A549 (cell line): ENCODE results near the gene SETD2. TPM values are rescaled to one million over a fixed set of nuclear protein-coding genes. Genes with fewer than 3 reads are reported as not detected.

Experiments
- ATAC-seq, 2 experiments: fragments of 200-7000 bp in 1 of 2; fragments of >200 bp in 1 of 2; cut with Nextera tagmentation in 1 of 2; cut with Tn5 transposase in 1 of 2; 3 replicates each; pipeline versions ENCODE4 v1.8.0 to v1.9.1; 2018 to 2020; ENCODE audit warnings: mild to moderate bottlenecking in 1 of 2, moderate library complexity in 1 of 2
- CTCF ChIA-PET: fragments of 300-600 bp; sonication (Branson Sonifier 250); formaldehyde crosslinking; extraction: SDS; loops from one replicate; lab custom pipeline; 2021; ENCODE audit warnings: antibody characterized with exemption, inconsistent platforms; lab: Yijun Ruan, JAX
- POLR2A ChIA-PET: fragments of 350-600 bp; formaldehyde crosslinking; extraction: SDS; loops from one replicate; lab custom pipeline; 2021; ENCODE audit warnings: antibody characterized with exemption, inconsistent platforms; lab: Yijun Ruan, JAX
- DNase-seq, 2 experiments: peaks; one replicate each; pipeline versions ENCODE4 v3.0.0 to v3.0.0-alpha.2; 2011 to 2016; ENCODE audit warnings: low read depth in 1 of 2, low spot score in 1 of 2
- FAIRE-seq: peaks from 2 replicates; lab custom pipeline; 2011; peaks lifted over from hg19 to GRCh38; lab: Jason Lieb, UNC
- H3K27ac ChIP-seq, 2 experiments: fragments of >200 bp; sonication (Bioruptor Twin); formaldehyde crosslinking; 3 replicates each; pipeline ENCODE4 v1.5.1; 2016 to 2017
- H3K4me1 ChIP-seq: fragments of >200 bp; sonication (Bioruptor Twin); formaldehyde crosslinking; 3 replicates; pipeline ENCODE4 v1.6.1; 2016
- H3K4me2 ChIP-seq: fragments of >200 bp; sonication (Bioruptor Twin); formaldehyde crosslinking; 3 replicates; pipeline ENCODE4 v1.6.1; 2016
- H3K4me3 ChIP-seq: fragments of >200 bp; sonication (Bioruptor Twin); formaldehyde crosslinking; 3 replicates; pipeline ENCODE4 v1.5.1; 2016
- H3K9me3 ChIP-seq: fragments of >200 bp; sonication (Bioruptor Twin); formaldehyde crosslinking; 3 replicates; pipeline ENCODE4 v1.6.1; 2016
- BCL3 ChIP-seq: fragments of >200 bp; sonication (Bioruptor Twin); formaldehyde crosslinking; IDR thresholded peaks from 3 replicates; pipeline ENCODE4 v1.6.1; 2016
- CEBPB ChIP-seq, 2 experiments: fragments of >200 bp in 1 of 2; sonication (Bioruptor Twin) in 1 of 2; formaldehyde crosslinking in 1 of 2; IDR thresholded peaks; 2 replicates each; pipeline ENCODE4 v1.6.1; 2012 to 2016
- CHD2 ChIP-seq: fragments of 150-350 bp; IDR thresholded peaks from 2 replicates; pipeline ENCODE4 v1.6.1; 2014; ENCODE audit warnings: low read length; ENCODE audit not compliant: partially characterized antibody
- EHMT2 ChIP-seq: fragments of 200-600 bp; sonication (generic); IDR thresholded peaks from 2 replicates; pipeline ENCODE4 v1.6.1; 2016; ENCODE audit warnings: antibody characterized with exemption, low read depth, mild to moderate bottlenecking, moderate library complexity
- EP300 ChIP-seq, 2 experiments: fragments of >200 bp; sonication (Bioruptor Twin); formaldehyde crosslinking; IDR thresholded peaks; 2 replicates in 1 of 2; 3 replicates in 1 of 2; pipeline ENCODE4 v1.6.1; 2016 to 2017
- FOSL2 ChIP-seq, 2 experiments: fragments of 450-650 bp in 1 of 2; fragments of >200 bp in 1 of 2; sonication (Bioruptor Twin) in 1 of 2; formaldehyde crosslinking; IDR thresholded peaks; 2 replicates each; pipeline versions ENCODE4 v1.5.0 to v1.6.1; 2016 to 2020; ENCODE audit warnings: mild to moderate bottlenecking in 1 of 2, moderate library complexity in 1 of 2
- HEYL ChIP-seq: fragments of 250-450 bp; sonication (Bioruptor Pico); IDR thresholded peaks from 2 replicates; pipeline ENCODE4 v1.8.0; 2021; ENCODE audit warnings: mild to moderate bottlenecking, moderate library complexity
- HOXA7 ChIP-seq: fragments of 250-450 bp; sonication (Bioruptor Pico); IDR thresholded peaks from 2 replicates; pipeline ENCODE4 v1.5.0; 2020; ENCODE audit warnings: mild to moderate bottlenecking, moderate library complexity
- HOXB13 ChIP-seq: fragments of 250-450 bp; sonication (Bioruptor Pico); IDR thresholded peaks from 2 replicates; pipeline ENCODE4 v1.5.0; 2020; ENCODE audit warnings: low read depth, mild to moderate bottlenecking, moderate library complexity
- HOXB5 ChIP-seq: fragments of 250-450 bp; sonication (Bioruptor Pico); IDR thresholded peaks from 2 replicates; pipeline ENCODE4 v1.5.0; 2020; ENCODE audit warnings: mild to moderate bottlenecking, moderate library complexity
- JUNB ChIP-seq: fragments of >200 bp; sonication (Bioruptor Twin); formaldehyde crosslinking; IDR thresholded peaks from 2 replicates; pipeline ENCODE4 v1.6.1; 2016
- MAX ChIP-seq: IDR thresholded peaks from 2 replicates; pipeline ENCODE4 v1.6.1; 2012
- MYC ChIP-seq: IDR thresholded peaks from 2 replicates; pipeline ENCODE4 v1.6.1; 2012; ENCODE audit warnings: mild to moderate bottlenecking, inconsistent platforms, low read length, improper control_type of control experiment, borderline replicate concordance
- NFE2L2 ChIP-seq: fragments of 150-350 bp; conservative IDR thresholded peaks from 2 replicates; pipeline ENCODE4 v1.6.1; 2014; ENCODE audit warnings: low read length
- NR3C1 ChIP-seq: fragments of >200 bp; sonication (Bioruptor Twin); formaldehyde crosslinking; IDR thresholded peaks from 3 replicates; pipeline ENCODE4 v1.6.1; 2017
- PHF8 ChIP-seq: fragments of 200-600 bp; sonication (generic); IDR thresholded peaks from 2 replicates; pipeline ENCODE4 v1.6.1; 2016; ENCODE audit warnings: low read depth, mild to moderate bottlenecking, antibody characterized with exemption, moderate library complexity, borderline replicate concordance
- POLR2A ChIP-seq: IDR thresholded peaks from 2 replicates; pipeline ENCODE4 v1.6.1; 2012; ENCODE audit warnings: mild to moderate bottlenecking, low read length
- POLR2AphosphoS2 ChIP-seq: conservative IDR thresholded peaks from 2 replicates; pipeline ENCODE4 v1.6.1; 2012; ENCODE audit warnings: low read length, improper control_type of control experiment, inconsistent platforms
- RAD21 ChIP-seq, 2 experiments: fragments of >200 bp in 1 of 2; sonication (Bioruptor Twin) in 1 of 2; formaldehyde crosslinking in 1 of 2; IDR thresholded peaks in 1 of 2; conservative IDR thresholded peaks in 1 of 2; 2 replicates in 1 of 2; 3 replicates in 1 of 2; pipeline ENCODE4 v1.6.1; 2012 to 2018; ENCODE audit warnings: inconsistent platforms in 1 of 2
- REST ChIP-seq: fragments of 200-600 bp; sonication (generic); IDR thresholded peaks from 2 replicates; pipeline ENCODE4 v1.6.1; 2016; ENCODE audit warnings: antibody characterized with exemption, mild to moderate bottlenecking, moderate library complexity
- SREBF2 ChIP-seq: fragments of 450-650 bp; IDR thresholded peaks from 2 replicates; pipeline ENCODE4 v1.6.1; 2014; ENCODE audit warnings: mild to moderate bottlenecking, moderate library complexity
- TP53 ChIP-seq: fragments of 250-450 bp; sonication (Bioruptor Pico); IDR thresholded peaks from 2 replicates; pipeline ENCODE4 v1.5.0; 2021; ENCODE audit warnings: mild to moderate bottlenecking, moderate library complexity
- ZC3H11A ChIP-seq: fragments of 450-650 bp; IDR thresholded peaks from 2 replicates; pipeline ENCODE4 v1.6.1; 2014; ENCODE audit warnings: antibody characterized with exemption, mild to moderate bottlenecking
- ZNF302 ChIP-seq: fragments of 250-450 bp; sonication (Bioruptor Pico); IDR thresholded peaks from 2 replicates; pipeline ENCODE4 v1.9.0; 2021; ENCODE audit warnings: inconsistent platforms, mild to moderate bottlenecking, moderate library complexity
- WGBS: methylation state at CpG from one replicate; pipeline ENCODE4 v1.1.6; 2017; ENCODE audit errors: missing lambda C conversion rate; 5-methylcytosine and 5-hydroxymethylcytosine counted together
- polyA plus RNA-seq, 4 experiments: library from polyadenylated mRNA; depleted of rRNA in 3 of 4; stranded (reverse); fragments of >200 nt; fragmentation: RNase III in 1 of 4; extraction: RNeasy Plus Mini Kit Qiagen cat#74134 plus additional on column Dnase treatment in 1 of 4; gene quantifications; 2 replicates in 3 of 4; 3 replicates in 1 of 4; pipeline ENCODE4 v1.2.3, GENCODE V29; 2011 to 2017

Gene SETD2
- polyA plus RNA-seq, 2 of the 4 experiments (the other 2 are of a cell fraction), result 16.8 to 26.1 TPM

- FAIRE-seq, result no peak
- H3K27ac ChIP-seq, result no peak overlapping the region
- ChIA-PET CTCF (interaction anchor here (0.6 to 1.5 kb wide), 2 partner anchors 50 to 103 kb away, joined by 3 read pairs; no protein-coding TSS in a partner anchor), POLR2A (no interaction called here)
- peak in 1 of 2 experiments; percentile 49; a peak in 1 of 6 replicates for ATAC-seq
- no peak for DNase-seq
- no peaks in the 10 kb centered on the region for H3K9me3 ChIP-seq
- no peaks in the 10 kb centered on the region; the same call in 2 of the 3 replicates for H3K4me1 ChIP-seq
- no peak overlapping the region for H3K4me3 ChIP-seq
- TF ChIP-seq HEYL (no peak), JUNB (no peak), MYC (no peak), NFE2L2 (no peak), HOXB13 (CRISPR knock-in tag) (no peak), HOXB5 (CRISPR knock-in tag) (no peak), EHMT2 (no peak), MAX (no peak), HOXA7 (no peak), TP53 (CRISPR knock-in tag) (no peak), ZNF302 (CRISPR knock-in tag) (no peak), FOSL2 (IDR thresholded peaks at IDR 0.05) (no peak), FOSL2 (CRISPR knock-in tag; IDR thresholded peaks at IDR 0.05) (no peak), REST (no peak), BCL3 (no peak)
- H3K4me2 ChIP-seq, result no peak overlapping the region
These were observed 139.0 kb downstream of the SETD2 start for GRCh38 chr3:47024932-47025331.

GRCh38 chr3:47022641-47023071 lies 141.3 kb downstream of the SETD2 start:
- 92% methylated on average over 1 of the region's 1 CpG for WGBS
- POLR2A ChIA-PET, result no interaction called here

More at GRCh38 chr3:47022641-47023071, 141.3 kb downstream of the SETD2 start:
- no peak overlapping the region for H3K4me3 ChIP-seq
- H3K4me1 ChIP-seq, result no peaks in the 10 kb centered on the region; the same call in 2 of the 3 replicates
- H3K4me2 ChIP-seq, result no peak overlapping the region
- DNase-seq (no peak), FAIRE-seq (no peak), ATAC-seq (no peak)
- no peak overlapping the region for H3K27ac ChIP-seq
- TF ChIP-seq CHD2 (no peak), MAX (no peak), EP300 (IDR thresholded peaks at IDR 0.05) (no peak), RAD21 (conservative IDR thresholded peaks at IDR 0.05 in 1 of 2, IDR thresholded peaks at IDR 0.05 in 1 of 2) (no peak), SREBF2 (no peak), ZC3H11A (no peak), ZNF302 (CRISPR knock-in tag) (no peak), POLR2AphosphoS2 (no peak), CEBPB (IDR thresholded peaks at IDR 0.05) (no peak), TP53 (CRISPR knock-in tag) (no peak), PHF8 (no peak), NR3C1 (no peak), POLR2A (no peak)
- CTCF ChIA-PET, result interaction anchor here (1.1 to 2.9 kb wide), 3 partner anchors 10 to 99 kb away, joined by 3 to 8 read pairs (median 5); no protein-coding TSS in a partner anchor
- H3K9me3 ChIP-seq, result no peaks in the 10 kb centered on the region
